Esophagus mucosa (tissue), 1 donor: ENCODE results near the gene PPP1R9A. TPM values are rescaled to one million over a fixed set of nuclear protein-coding genes. Genes with fewer than 3 reads are reported as not detected.

Experiments
- ATAC-seq: fragments of 200-7000 bp; cut with Tn5 transposase; one replicate; pipeline ENCODE4 v1.9.1; 2020
- total RNA-seq: library from RNA; stranded (reverse); gene quantifications from one replicate; pipeline ENCODE4 v1.2.4, GENCODE V29; 2023
- donor health status: DM: yes; HTN: yes; CAD: no.

Gene PPP1R9A
- total RNA-seq, 1 donor from 2014 or later: 0.36 TPM

DNA sequence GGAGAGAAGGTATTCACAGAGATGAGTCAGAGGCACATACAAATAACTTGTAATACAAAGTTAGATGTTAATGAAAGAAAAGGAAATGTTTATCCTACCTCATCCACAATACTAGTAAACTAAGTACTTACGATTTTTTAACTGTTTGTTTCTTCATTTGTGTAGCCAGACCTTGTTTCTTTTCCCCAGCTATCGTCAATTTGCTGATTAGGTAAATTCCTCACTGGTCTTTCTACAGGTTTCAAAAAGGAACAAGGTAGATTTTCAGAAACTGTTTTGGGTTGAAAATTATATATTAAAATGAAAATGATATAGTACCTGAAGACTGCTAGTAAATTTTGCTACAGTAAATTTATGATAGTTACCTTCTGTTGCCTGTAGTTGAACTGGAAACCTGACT, 360.4 kb downstream of the PPP1R9A start:
- ATAC-seq: no peak

- ATAC-seq: no peak
Observed at GRCh38 chr7:95269640-95270039, 362.2 kb downstream of the PPP1R9A start.

DNA sequence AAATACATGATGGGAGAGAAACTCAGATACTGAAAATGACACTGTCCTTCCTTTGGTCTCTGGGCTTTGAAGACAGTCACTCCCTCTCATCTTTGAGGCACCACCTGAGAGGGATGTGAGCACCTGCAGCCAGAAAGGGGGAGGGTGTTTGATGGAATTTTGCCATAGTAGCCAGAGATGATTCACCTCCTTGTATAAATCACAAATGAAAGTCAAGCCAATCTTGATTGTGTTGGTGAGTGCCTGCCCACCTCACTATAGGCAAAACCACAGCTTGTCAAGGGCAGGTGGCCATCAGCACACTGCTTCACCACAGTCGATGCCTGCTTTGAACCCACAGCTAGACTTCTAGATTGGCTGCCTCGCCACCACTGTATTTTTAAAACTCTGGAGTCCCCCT, 368.7 kb downstream of the PPP1R9A start:
- ATAC-seq: no peak

- ATAC-seq: no peak
Observed at GRCh38 chr7:95279417-95279816, 372.0 kb downstream of the PPP1R9A start.

- no peak for ATAC-seq
Observed at GRCh38 chr7:95286096-95286495, 378.7 kb downstream of the PPP1R9A start.

- no peak for ATAC-seq
Observed at GRCh38 chr7:95290166-95290830, 382.9 kb downstream of the PPP1R9A start.

GRCh38 chr7:95295397-95295796, 388.0 kb downstream of the PPP1R9A start:
- no peak for ATAC-seq

GRCh38 chr7:95296456-95296855, 389.1 kb downstream of the PPP1R9A start:
- ATAC-seq: no peak

DNA sequence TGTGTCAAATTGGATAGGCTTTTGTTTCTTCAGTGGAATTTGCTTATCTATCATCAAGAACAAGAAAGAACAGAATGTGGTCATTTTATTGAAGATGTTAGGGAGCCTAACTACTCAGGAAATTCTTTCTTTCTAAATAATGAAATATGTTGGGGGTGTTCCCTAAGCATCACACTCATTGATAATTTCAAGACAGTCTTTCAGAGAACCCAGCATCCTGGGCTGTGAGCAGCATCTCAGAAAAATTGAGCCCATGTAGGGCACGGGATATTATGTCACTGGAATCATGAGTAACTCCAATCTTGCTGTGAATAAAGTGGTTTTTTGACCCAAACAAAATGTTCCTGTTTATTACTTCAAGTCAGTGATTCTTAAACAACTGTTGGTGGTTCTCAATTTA, 389.6 kb downstream of the PPP1R9A start:
- ATAC-seq: no peak

- ATAC-seq: no peak
Observed at GRCh38 chr7:95298091-95298490, 390.7 kb downstream of the PPP1R9A start.

GRCh38 chr7:95303013-95303905, 395.9 kb downstream of the PPP1R9A start:
- ATAC-seq: no peak

GRCh38 chr7:95304990-95305389, 397.6 kb downstream of the PPP1R9A start:
- no peak for ATAC-seq

GRCh38 chr7:95309951-95310350, 402.6 kb downstream of the PPP1R9A start:
- ATAC-seq: no peak

- no peak for ATAC-seq
Observed at GRCh38 chr7:95311389-95311788, 404.0 kb downstream of the PPP1R9A start.

DNA sequence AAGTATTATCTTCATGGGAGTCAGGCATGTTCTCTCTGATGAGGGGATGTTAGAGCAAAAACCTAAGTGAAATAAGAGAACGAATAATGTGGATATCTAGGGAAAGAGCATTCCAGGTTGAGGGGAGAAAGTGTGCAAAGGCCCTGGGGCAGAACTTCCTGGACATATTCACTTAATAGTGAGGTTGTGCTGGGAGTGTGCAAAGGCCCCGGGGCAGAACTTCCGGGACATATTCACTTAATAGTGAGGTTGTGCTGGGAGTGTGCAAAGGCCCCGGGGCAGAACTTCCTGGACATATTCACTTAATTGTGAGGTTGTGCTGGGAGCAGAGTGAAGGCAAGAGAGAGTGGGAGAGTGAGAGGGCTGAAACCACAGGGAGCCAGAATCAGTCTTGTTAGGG, 405.2 kb downstream of the PPP1R9A start:
- no peak for ATAC-seq

DNA sequence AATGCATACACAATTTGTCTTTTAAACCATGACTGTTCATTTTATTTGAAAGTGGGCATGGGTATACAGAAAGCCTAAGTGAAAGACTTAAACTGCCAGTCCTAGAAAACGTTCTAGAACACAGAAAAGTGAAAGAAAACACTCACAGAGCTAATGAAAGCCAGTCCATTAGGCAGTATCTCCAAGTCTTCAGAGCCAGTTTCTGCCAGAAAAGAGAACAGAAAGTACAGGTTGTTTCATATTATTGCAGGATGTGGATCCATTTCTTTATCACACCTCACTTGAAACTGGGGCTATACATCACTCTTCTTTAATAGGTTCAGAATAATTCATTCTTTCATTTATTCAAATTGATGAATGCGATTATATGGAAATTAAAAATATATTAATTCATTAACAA, 409.2 kb downstream of the PPP1R9A start:
- ATAC-seq: no peak

DNA sequence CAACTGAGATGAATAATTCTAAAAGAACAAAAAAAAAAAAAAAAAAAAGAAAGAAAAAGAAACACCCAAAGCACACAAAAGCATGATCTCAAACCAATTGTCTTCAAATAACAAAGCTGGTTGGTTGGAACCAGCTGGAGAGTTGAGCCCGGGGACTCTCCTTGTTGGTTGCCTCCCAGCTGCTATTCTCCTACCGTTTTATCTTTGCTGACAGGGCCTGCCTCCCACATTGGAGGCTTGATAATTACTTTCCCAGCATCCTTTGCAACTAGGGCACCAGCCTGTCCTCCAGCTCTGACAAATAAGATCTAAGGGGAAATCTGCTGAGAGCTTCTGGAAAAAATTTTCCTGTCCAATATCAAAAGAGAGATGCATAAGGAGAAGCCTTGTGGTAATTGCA, 410.2 kb downstream of the PPP1R9A start:
- no peak for ATAC-seq

- ATAC-seq: no peak
Observed at GRCh38 chr7:95317966-95318365, 410.6 kb downstream of the PPP1R9A start.

DNA sequence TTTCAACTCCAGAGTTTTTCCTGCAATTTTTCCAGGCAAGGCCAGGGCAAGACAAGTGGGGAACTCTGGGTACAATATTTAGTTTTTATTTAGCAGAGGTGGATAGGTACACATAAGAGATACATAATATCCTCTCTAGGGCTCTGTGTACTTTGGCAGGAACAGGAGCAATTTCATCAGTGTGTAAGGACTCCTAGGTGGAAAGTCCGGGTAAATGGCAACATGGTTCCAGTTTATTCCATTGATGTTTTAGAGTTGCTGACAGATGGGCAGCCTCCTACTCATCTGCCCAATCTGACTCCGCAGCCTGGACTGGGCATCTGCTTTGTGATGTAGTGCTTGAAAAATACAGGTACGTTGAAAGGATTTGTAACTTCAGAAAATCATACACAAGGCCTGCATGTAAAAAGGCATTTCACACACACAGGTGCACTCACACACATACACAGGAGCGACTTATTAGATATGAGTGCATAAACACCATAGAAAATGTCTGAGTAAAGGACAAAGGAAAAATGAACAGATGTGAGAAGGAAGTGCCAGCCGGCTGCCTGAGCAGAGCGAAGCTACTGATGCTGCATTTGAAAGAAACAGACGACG, 411.2 kb downstream of the PPP1R9A start:
- ATAC-seq: no peak

DNA sequence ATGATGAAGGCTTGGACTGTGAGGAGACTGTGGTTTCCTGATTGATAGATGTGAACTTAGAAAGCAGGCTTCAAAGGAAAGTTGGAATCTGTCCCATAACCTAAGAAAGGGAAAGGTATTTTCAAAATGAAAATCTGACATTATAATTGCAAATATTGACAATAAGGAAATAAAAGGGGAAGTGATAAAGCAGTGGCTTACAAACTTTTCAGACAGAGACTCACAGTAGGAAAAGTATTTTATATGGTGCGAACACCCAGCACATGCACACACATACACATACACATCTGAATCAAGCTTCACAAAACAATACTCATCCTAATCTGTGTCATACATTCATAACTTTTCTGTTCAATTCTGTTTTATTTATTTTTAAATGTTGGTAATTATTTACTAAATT, 412.2 kb downstream of the PPP1R9A start:
- no peak for ATAC-seq

GRCh38 chr7:95320651-95321050, 413.3 kb downstream of the PPP1R9A start:
- no peak for ATAC-seq

DNA sequence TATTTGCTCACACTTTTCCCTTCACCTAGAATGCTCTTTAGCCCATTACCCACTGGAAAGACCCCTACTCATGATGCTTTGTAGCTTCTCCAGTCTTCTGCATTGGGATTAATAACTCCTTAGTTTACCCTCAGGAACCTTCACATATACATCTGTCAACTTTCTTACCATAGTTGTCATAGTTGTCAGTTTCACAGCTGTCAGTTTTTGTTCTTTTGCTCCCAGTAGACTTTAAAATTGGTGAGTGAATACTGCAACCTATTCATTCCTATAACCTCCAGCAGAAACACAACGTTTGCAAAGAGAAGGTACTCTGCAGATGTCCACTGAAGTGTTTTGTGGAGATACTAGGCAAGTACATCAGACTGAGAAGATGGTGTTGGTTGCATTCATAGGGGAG, 414.3 kb downstream of the PPP1R9A start:
- no peak for ATAC-seq

GRCh38 chr7:95322396-95322795, 415.0 kb downstream of the PPP1R9A start:
- ATAC-seq: no peak

GRCh38 chr7:95322854-95323253, 415.5 kb downstream of the PPP1R9A start:
- ATAC-seq: no peak
